Right lobe of liver (tissue), 4 donors: Measurements from ENCODE around the gene BEND6.

Experiments
- CTCF ChIP-seq, 4 donors: fragments of 200-600 bp in 3 of 4; fragments of 450-650 bp in 1 of 4; IDR thresholded peaks; one replicate each; pipeline versions ENCODE4 v1.5.1 to v1.8.0; 2016 to 2022; ENCODE audit warnings: antibody characterized with exemption in 4 of 4, mild to moderate bottlenecking in 2 of 4
- POLR2A ChIP-seq: fragments of 450-650 bp; IDR thresholded peaks from one replicate; pipeline ENCODE4 v1.6.1; 2017; ENCODE audit warnings: antibody characterized with exemption, mild to moderate bottlenecking
- donor health status: DM: no; HTN: no; CAD: no.
- donor health status: DM: no; HTN: no; CAD: no.
- donor health status: DM: no; HTN: yes; CAD: no.

DNA sequence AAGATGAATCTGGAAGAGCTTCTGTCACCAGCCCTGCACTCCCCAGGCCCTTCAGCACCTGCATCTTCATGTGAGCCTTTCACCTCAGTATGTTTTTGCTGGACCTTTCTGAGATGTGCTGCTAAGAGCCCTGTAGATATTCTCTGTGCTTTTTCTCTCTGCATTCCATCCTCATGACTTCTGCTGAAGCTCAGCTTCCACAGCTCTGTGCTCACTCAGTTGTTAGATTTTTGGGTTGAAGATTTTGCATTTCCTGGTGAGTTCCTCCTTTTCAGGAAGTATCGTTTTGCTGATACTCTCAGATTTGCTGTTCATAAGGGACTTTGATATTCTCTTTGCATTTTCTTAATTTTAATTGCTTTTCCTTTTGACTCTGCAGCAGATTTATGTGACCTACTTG, 109.9 kb downstream of the BEND6 start:
- no peak for TF ChIP-seq POLR2A
- TF ChIP-seq CTCF (IDR thresholded peaks at IDR 0.05): no peak
